ENCODE results near the gene YBX3.

GRCh38 chr12:10741845-10742244, 18.7 kb upstream of the YBX3 start:
- TF ChIP-seq CTCF (IDR thresholded peaks at IDR 0.05), result no peak
- no peak for TF ChIP-seq EZH2 (IDR thresholded peaks at IDR 0.05; ENCODE audit: borderline replicate concordance, insufficient read depth, low read depth, low read length, poor library complexity, severe bottlenecking)
